ENCODE measurements around the gene NATD1.
"Not testable (repeated sequence)": the region's sequence is repeated elsewhere in the genome, so short reads cannot be mapped to it uniquely, and the experiment has no call there.

Gene NATD1

DNA sequence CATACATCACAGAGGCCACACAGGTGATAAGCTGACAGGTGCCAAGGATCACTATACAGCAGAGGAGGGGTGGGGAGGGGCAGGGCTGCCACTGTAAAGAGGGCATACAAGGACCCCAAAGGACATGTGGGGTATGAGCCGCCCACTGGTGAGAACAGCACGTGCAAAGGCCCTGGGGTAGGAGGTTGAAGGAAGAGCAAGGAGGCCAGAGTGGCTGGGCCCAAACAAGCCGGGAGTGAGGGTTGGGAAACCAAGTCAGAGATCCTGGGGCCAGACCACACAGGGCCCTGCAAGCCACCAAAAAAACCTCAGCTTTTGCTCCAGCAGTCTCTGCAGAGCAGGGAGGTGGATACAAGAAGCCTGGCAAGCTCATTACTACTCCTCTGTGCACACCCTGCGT, 6.5 kb downstream of the NATD1 start:
- DNase-seq (ENCODE audit: low spot score), result no peak

DNA sequence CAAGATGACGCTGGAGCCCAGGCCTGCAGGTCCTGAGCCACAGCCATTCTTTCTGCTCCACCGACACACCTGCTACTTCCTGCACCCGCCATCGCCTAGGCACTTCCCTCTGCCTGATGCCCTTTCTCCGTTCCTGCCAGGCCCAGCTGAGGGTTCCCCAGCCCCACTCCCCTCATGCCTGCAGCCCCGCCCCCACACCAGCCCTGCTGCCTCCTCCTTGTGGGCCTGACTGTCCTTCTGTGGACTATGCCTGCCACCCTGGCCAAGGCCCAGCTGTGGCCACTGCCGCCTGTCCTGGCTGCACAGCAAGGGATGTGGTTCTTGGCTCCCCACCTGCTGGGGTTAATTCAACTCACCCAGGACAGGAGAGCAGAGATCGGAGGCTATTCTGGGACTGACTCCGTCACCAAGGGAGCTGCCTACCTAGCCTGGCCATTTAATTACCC, 7.5 kb downstream of the NATD1 start:
- DNase-seq (ENCODE audit: low spot score), result no peak

DNA sequence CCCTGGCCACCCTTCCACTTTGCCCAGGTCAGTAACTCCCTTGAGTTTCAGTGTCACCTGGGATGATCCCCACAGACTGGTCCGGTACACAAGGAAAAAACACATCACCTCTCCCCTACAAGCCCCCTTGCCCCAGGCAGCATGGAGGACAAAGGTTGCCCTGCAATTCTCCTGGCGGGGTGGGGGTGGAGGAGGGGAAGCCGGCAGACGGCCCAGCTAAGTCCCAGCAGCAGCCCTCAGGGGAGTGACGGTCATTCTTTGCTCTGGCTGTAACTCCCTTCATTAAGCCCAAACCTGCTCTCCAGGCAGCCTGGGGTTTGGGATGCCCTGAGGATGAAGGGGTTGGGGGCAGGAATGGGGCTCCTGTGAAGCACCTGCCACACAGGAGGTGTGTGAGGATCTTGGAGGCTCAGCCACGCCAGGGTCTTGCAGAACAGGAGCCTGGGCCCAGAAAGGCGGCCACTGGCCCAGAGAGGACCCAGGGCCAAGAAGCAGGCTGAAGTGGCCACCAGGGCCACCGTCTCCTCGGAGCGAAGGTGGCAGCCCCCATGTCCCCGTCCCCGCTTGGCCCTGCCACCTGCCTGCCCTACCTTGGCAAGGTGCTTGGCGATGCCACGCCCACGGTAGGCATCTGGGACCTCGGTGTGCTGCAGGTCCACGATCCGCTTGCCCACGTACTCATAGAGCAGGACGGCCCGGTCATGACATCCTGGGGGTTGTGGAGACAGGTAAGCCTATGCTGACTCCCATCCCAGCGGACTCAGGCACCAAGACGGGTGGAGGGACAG, 9.5 kb downstream of the NATD1 start:
- no peak for DNase-seq (ENCODE audit: low spot score)

DNA sequence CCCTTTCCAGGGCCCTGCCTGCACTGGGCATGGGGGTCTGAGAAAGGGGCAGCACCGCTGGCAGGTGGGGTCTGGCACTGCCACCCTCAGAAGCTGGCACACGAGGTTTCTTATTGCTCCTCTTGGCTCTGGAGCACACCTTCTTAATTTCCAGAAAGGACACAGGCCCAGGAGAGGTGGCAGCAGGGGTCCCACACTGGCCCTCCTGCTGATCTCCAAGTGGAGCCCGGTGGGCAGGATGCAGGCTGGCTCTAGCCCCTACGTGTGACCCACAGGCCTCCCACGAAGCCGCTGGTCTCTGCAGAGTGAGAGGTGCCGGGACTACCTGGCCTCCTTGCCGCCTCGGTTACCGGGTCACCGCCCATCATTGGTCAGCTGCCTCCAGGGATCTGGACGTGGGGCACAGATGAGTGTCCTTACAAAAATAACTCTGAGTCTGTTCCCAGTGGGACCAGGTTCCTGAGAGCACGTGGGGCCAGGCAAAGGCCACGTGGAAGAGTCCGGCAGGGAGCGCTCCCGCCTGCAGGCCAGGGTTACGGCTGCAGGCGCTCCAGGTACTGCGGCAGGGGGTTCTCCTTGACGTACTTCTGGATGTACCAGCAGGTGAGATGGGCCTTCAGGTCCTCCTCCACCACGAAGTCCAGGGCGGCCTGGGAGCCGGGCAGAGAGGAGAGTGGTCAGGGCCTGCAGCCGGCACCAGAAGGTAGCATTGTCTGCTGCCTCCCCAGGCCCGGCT, 10.3 kb downstream of the NATD1 start:
- no peak for DNase-seq (ENCODE audit: low spot score)

DNA sequence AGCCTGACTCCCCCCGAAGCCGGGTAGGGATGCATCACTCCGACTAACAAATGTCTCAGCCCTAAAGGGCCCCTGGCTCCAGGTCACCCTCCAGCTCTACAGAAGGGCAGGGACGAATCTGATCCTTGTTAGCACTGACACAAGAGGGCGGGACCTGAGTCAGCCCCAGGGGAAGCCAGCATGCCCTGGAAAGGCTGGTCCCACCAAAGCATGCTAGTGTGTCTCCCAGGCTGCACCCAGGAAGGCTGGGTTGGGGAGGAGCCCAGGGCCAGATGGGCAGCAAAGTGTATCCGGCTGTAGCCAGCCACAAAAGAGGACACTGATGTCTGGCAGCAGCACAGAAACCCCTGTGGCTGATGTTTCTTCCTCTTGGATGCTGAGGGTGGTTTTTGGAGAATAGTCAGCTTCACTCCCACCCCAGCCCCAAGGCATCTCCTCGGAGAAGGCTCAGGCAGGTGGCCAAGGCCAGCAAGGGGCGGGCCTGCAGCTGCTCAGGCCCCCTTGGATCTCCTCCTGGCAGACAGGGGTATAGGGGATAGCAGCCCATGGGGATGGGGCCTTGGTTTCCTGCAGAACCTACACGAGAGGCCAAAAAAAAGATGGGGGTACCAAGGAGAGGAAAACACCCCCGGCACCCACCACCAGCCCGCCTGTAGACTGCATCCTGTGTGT, 11.0 kb downstream of the NATD1 start:
- DNase-seq (ENCODE audit: low spot score), result no peak

DNA sequence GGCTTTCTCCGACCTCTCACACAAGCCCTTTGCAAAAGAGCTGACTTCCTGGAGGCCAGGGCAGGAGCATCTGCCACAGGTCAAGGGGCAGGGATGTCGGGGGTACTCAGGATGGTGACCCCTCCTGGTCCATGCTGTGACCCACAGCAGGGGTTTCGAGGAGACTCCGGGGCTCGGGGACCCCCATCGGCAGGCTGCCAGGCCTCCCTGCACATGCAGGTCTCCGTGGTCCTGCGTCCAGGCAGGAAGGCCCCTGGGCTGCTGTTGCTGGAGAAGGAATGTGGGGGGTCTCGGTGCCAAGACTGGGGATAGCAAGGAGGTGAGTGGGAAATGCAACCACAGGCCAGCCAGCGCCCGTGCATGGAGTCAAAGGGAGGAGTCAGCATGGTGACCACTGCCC, 11.6 kb downstream of the NATD1 start:
- DNase-seq (ENCODE audit: low spot score), result no peak

DNA sequence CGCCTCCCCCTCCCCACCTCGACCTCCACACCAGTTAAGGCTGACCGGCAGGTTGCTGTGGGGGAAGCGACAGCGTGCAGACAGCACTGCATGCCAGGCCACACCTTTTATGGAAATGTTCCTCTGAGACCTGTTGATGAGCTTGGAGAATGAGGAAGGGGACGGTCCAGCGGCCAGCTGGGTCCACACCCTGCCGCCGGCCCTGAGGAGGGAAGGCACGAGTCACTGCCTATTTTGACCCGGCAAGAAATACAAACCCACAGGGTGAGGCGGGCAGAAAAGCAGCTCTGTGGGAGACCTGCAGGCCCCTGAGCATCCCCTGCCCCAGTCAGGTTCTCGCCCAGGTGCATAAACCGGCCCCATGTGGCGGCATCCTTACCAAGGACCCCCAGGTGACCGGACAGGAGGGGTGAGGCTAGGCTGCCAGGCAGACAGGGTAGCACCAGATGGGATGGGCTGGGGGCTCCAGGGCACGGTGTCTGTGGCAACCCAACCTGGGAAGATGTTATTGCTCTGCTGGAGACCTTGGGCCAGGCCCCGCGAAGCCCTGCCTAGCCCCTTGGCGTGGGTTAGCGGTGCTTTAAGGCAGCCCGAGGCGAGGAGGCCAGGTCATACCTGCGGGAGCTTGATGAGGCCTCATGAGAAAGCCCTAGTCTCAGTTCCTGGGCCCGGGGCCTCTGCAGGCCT, 12.7 kb downstream of the NATD1 start:
- no peak for DNase-seq (ENCODE audit: low spot score)

DNA sequence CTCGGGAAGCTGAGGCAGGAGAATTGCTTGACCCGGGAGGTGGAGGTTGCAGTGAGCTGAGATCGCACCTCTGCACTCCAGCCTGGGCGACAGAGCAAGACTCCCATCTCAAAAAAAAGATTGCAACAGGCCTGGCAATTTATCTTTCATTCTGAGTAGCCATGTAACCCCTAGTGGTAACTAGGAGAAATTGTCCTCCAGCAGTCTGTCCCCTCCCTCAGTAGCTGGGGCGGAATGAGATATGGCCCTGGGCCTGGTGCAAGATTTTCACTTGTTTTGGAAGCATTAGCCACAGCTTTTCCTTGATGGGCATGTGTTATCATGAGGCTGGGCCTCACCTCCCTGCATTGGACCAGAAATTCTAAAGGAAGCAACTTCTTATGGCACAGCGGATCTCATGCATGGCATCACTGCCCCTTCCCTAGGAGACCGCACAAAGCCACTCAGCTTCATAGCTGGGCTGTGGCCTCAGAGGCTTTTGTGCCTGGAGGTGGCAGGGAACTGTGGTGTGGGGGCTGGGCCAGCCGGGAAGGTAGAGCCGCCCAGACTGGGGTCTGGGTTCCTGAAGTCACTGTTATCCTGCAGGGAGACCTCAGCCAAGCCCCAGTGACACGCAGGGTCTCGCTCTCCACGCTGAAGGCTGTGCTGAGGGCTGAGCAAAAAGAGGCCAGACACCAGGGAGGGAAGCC, 13.4 kb downstream of the NATD1 start:
- peak; percentile 20 for DNase-seq (ENCODE audit: low spot score)

DNA sequence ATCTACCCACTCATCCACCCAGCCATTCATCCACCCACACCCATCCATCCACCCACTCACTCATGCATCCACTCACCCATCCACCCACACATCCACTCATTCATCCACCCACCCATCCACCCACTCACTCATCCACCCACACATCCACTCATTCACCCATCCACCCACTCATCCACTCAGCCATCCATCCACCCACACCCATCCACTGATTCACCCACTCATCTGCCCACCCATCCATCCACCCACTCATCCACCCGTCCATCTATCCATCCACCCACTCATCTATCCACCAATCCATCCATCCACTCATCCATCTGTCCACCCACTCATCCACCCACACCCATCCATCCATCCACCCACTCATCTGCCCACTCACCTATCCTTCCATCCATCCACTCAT, 17.3 kb downstream of the NATD1 start:
- DNase-seq (ENCODE audit: low spot score), result no peak

DNA sequence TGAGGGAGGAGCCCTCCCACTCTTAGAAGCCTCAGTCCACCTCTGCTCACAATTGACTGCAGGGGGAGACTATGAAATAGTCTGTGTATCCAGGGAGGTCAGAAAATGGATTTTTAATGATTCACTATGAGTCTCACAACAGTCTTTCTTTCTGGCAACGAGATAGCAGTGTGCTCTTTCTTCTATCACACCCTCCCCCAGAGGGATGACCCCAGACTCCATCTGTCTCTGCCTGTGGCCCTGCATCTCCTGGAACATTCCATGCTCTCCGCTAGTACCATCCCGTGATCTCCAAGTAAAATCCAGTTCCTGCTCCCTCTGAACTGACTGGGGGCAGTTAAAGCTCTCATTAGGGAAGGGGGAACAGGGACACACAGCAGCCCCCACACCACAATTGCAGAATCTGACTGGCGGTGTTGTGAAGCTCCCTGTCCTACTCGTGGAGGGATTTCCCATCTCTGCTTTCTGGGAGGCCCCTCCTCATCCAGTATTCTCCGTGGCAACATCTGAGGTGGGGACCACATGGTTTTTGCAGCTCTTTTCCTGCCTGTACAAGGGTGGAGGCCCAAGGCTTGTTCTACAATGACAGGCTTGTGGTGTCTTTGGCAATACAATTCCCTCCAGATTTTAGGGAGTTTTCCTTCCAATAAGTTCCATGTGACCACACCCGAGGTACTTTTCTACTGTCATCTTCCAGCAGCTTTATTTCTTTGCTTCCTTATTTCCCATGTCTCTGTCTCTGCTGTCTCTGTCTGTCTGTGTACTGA, 19.4 kb downstream of the NATD1 start:
- no peak for DNase-seq (ENCODE audit: low spot score)

DNA sequence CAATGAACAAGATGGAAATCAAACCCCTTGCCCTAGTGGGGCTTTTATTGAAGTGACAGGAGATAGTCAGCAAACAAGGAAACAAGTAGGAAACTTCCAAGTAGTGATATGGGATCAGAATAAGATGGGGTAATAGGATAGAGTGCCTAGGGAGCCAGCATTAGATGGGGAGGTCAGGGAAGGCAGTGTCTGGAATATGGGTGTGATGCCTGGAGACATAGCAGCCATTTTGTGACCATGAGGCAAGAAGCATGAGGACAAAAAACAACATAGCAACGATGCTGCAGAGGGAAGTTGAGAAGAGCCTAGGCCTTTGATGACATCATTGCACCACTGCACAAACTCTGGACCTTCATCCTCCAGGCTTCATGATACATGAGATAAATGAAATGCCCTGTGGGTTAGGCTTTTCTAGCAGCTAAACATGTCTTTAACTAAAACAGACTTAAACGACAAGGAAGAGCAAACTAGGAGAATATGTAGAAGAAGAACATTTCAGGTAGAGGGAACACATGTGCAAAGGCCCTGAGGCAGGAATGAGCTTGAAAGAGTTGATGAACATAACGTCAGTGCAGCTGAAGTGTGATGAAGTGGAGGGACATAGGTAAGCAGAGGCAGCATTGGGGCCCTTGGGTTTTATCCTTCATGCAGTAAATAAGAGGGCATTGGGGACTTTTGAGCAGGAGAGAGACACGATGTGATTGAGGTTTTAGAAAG, 21.0 kb downstream of the NATD1 start:
- DNase-seq (ENCODE audit: low spot score), result no peak

DNA sequence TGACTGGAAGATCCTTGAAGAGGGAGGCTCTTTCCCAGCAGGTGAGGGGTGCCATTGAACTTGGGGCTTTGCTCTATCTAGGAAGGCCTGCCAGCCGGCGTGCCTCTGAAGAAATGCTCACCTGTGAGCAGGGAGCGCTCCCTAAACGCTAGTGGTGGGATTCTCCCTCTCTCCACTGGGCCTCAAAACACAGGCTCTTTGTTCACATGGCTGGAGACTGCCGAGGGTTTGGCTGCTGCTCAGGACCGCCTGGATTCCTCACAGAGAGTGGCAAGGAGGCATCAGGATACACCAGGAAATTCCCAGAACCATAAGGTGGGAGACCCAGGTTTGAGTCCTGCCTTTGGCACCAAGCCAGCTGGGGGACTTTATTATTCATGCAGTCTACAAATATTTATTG, 21.7 kb downstream of the NATD1 start:
- DNase-seq (ENCODE audit: low spot score), result no peak

DNA sequence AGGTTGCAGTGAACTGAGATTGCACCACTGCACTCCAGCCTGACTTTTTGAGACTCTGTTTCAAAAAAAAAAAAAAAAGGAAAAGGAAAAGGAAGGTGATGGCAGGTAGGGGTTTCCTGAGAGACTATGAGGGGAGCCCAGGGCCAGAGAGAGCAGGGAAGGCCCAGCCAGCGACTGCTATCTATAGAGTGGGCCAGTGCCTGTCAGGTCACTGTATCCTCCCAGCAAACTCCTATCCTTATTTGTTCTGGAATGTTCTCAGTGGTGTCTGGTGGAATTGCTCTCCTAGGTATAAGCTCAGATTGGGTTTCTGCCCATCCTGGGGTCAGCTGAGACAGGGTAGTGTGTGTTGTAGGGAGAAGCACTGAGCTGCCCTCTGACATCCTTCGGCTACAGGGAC, 24.4 kb downstream of the NATD1 start:
- no peak for DNase-seq (ENCODE audit: low spot score)

DNA sequence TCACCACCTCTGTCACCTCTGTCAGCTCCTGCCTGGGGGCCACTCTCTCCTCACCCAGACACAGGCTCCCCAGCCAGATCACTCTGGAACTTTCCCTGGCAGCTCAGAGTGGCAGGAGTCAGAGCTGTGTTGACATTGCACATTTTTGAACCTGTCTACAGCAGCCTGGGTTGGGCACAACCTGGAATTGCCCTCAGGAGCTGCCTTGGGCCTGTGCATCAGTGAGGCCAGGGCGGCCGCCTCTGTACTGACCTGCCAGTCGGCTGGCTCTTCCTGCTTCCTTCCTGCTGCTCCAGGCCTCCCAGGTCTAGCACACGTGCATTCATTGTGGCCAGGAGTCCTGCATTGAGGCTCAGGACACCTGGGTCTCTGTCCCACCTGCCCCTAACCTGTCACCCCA, 25.1 kb downstream of the NATD1 start:
- no peak for DNase-seq (ENCODE audit: low spot score)

DNA sequence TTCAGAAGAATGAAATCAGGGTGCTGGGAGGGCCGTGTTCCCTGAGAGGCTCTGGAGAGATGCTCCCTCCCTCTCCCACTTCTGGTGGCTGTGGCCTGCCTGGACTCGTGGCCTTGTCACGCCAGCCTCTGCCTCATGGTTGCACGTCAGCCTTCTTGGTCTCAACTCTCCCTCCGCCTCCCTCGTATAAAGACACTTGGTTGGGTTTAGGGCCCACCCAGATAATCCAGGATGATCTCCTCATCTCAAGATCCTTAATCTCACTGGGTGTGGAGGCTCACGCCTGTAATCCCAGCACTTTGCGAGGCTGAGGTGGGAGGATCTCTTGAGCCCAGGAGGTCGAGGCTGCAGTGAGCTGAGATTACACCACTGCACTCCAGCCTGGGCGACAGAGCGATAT, 25.9 kb downstream of the NATD1 start:
- not testable (repeated sequence) for DNase-seq (ENCODE audit: low spot score)

DNA sequence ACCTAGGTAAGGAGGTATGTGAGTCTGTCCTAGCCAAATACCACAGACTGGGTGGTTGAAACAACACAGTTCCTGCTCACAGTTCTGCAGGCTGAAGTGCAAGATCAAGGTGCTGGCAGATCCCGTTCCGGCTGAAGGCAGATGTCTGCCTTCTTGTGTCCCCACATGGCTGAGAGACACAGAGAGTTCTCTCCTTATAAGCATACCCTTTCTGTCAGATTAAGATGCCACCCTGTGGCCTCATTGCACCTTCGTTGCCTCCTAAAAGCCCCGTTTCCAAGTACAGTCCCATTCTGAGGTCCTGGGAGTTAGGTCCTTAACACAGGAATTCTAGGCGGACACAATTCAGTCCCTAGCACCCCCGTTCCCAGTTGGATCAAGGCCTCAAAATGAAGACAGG, 30.1 kb downstream of the NATD1 start:
- DNase-seq (ENCODE audit: low spot score), result no peak

DNA sequence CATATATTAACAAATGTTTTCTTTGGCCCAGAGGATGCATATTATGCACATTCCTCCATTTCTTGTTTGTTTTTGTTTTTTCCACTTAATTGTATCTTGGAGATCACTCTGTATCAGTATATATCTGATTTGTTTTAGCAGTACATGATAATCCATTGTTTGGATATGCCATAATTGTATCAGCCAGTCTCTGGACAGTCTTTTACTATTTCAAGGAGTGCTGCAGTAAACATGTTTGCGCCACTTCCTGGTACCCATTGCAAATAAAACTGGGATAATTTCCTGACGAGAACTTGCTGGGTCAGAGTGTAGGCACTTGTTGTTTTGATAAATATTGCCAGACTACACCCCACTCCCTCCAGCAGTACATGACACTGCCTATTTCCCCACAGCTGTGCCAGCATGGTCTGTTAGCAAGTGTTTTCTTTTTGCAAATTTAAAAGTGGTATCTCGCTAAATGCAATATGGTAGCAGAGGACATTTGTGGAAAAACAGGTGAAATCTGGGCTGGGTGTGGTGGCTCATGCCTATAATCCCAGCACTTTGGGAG, 34.3 kb downstream of the NATD1 start:
- DNase-seq (ENCODE audit: low spot score), result no peak

DNA sequence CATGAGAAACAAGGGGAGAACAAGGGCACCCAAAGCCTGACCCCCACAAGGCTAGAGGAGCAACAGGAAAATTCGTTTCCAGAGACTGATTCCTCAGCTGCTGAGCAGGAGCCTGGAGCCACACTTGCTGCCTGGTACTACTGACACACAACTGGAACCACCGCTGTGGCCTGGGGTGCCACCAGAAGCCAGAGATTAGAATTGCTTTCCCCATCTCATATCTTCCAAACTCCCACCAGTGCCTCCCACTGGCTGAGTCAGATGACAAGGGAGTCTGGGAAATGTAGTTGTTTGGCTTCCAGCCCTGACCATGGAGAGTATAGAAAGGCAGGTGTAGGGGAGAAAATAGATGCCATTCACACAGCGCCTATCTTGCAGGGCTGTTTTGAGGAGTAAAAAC, 35.1 kb downstream of the NATD1 start:
- no peak for DNase-seq (ENCODE audit: low spot score)

DNA sequence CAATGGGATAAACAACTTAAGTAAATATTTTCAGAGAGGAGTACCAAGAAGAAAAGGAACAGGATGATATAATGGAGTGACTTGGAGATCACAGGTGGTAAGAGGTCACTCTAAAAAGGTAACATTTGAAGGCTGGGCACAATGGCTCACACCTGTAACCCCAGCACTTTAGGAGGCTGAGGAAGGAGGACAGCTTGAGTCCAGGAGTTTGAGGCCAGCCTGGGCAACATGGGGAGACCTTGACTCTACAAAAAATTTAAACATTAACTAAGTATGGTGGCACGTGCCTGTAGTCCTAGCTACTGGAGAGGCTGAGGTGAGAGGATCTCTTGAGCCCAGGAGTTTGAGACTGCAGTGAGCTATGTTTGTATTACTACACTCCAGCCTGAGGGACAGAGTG, 35.9 kb downstream of the NATD1 start:
- no peak for DNase-seq (ENCODE audit: low spot score)

DNA sequence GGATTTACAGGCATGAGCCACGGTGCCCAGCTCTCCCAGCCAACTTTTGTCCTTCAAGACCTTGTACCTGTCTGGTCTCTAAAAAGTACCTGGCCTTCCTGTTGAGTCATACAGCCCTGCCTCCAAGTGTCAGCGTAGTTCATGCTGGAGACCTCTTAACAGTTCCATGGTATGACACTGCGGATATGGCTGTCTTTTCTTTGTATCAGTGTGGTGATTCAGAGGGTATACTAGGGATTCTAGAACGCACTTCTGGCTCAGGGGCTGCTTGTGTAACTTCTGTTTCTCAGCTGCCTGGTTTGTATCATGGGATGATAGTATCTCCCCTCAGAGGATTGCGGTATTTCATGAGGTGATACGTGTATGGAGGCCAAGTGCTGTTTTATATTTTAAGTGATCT, 37.3 kb downstream of the NATD1 start:
- no peak for DNase-seq (ENCODE audit: low spot score)
